Endodermal cell (in vitro differentiated cells): ENCODE results near the gene TCTN2. TPM values are rescaled to one million over a fixed set of nuclear protein-coding genes. Genes with fewer than 3 reads are reported as not detected.

ENCODE experiments used
- DNase-seq: peaks from one replicate; pipeline ENCODE4 v3.0.0-alpha.2; 2017
- H3K27ac ChIP-seq: 2 replicates; pipeline ENCODE4 v1.5.1; 2013; ENCODE audit warnings: mild to moderate bottlenecking, low read depth, low read length, moderate library complexity
- H3K27me3 ChIP-seq: 2 replicates; pipeline ENCODE4 v1.6.1; 2013; ENCODE audit warnings: mild to moderate bottlenecking, low read length, moderate library complexity; ENCODE audit not compliant: insufficient read depth, control insufficient read depth, poor library complexity, severe bottlenecking
- H3K36me3 ChIP-seq: 2 replicates; pipeline ENCODE4 v1.7.0; 2013; ENCODE audit warnings: mild to moderate bottlenecking, low read length, moderate library complexity; ENCODE audit not compliant: control insufficient read depth, insufficient read depth
- H3K4me1 ChIP-seq: one replicate; pipeline ENCODE4 v1.7.0; 2013; ENCODE audit warnings: low read length; ENCODE audit not compliant: control insufficient read depth, insufficient read depth
- H3K4me3 ChIP-seq: 2 replicates; pipeline ENCODE4 v1.5.1; 2013; ENCODE audit warnings: mild to moderate bottlenecking, low read length, moderate library complexity
- H3K9ac ChIP-seq: 2 replicates; pipeline ENCODE4 v1.6.1; 2013; ENCODE audit warnings: mild to moderate bottlenecking, low read length, moderate library complexity; ENCODE audit not compliant: poor library complexity, severe bottlenecking; ENCODE audit errors: extremely low read depth
- H3K9me3 ChIP-seq: 2 replicates; pipeline ENCODE4 v1.6.1; 2013; ENCODE audit warnings: mild to moderate bottlenecking, low read length, moderate library complexity; ENCODE audit not compliant: control insufficient read depth
- H3K27ac Mint-ChIP-seq: 2 replicates; pipeline ENCODE4 v1.8.0; 2020; ENCODE audit warnings: mixed read lengths
- H3K27me3 Mint-ChIP-seq: 2 replicates; pipeline ENCODE4 v1.8.0; 2021; ENCODE audit warnings: mild to moderate bottlenecking, mixed read lengths; ENCODE audit not compliant: insufficient read depth
- H3K36me3 Mint-ChIP-seq: 2 replicates; pipeline ENCODE4 v1.8.0; 2020; ENCODE audit warnings: low read depth, mixed read lengths
- H3K4me1 Mint-ChIP-seq: 2 replicates; pipeline ENCODE4 v1.8.0; 2020; ENCODE audit warnings: mixed read lengths
- H3K4me3 Mint-ChIP-seq: 2 replicates; pipeline ENCODE4 v1.8.0; 2020; ENCODE audit warnings: mild to moderate bottlenecking, moderate library complexity, mixed read lengths
- H3K9me3 Mint-ChIP-seq: 2 replicates; pipeline ENCODE4 v1.8.0; 2020; ENCODE audit warnings: mild to moderate bottlenecking, mixed read lengths
- CTCF ChIP-seq: fragments of 200-600 bp; sonication (generic); conservative IDR thresholded peaks from 2 replicates; pipeline ENCODE4 v1.5.0; 2021; ENCODE audit warnings: antibody characterized with exemption, mild to moderate bottlenecking
- WGBS, 2 experiments: methylation state at CpG; one replicate each; pipeline versions ENCODE4 v1.1.5 to v1.1.7; 2013; ENCODE audit warnings: missing lambda C conversion rate in 2 of 2, mixed read lengths in 1 of 2; ENCODE audit not compliant: insufficient coverage in 1 of 2, insufficient read length in 1 of 2; 5-methylcytosine and 5-hydroxymethylcytosine counted together
- total RNA-seq, 2 donors: library from RNA; stranded (reverse); fragmentation: NEBNext Ultra II Directional in 1 of 2; extraction: Animal tissue kit (Norgen Biotek cat#: 25700) in 1 of 2; gene quantifications; 2 replicates in 1 of 2; 3 replicates in 1 of 2; pipeline ENCODE4 v1.2.1, GENCODE V29; 2021

TCTN2 gene
- total RNA-seq, 2 donors from 2014 or later = 19.2 to 25.6 TPM

- Histone ChIP-seq H3K36me3 (peaks cover 52% of the 10 kb centered on the region), H3K27ac (no peak overlapping the region), H3K9ac (no peak overlapping the region), H3K9me3 (no peaks in the 10 kb centered on the region), H3K4me1 (peaks cover 20% of the 10 kb centered on the region), H3K27me3 (no peaks in the 10 kb centered on the region), H3K4me3 (no peak overlapping the region)
- no peak overlapping the region for H3K4me3 Mint-ChIP-seq
- peak; percentile 35 for TF ChIP-seq CTCF
- H3K36me3 Mint-ChIP-seq = peaks cover 51% of the 10 kb centered on the region
- 98 to 100% methylated on average over 2 of the region's 2 CpGs for WGBS, 2 experiments
- no peaks in the 10 kb centered on the region for H3K9me3 Mint-ChIP-seq
- no peak for DNase-seq
- H3K27me3 Mint-ChIP-seq = no peaks in the 10 kb centered on the region
- H3K27ac Mint-ChIP-seq = peak overlapping the region; percentile 30
- peaks cover 38% of the 10 kb centered on the region for H3K4me1 Mint-ChIP-seq
Observed at GRCh38 chr12:123721245-123721644, 50.3 kb downstream of the TCTN2 start.

GRCh38 chr12:123723011-123723410 is 52.1 kb downstream of the TCTN2 start:
- H3K27ac ChIP-seq = no peak overlapping the region
- H3K36me3 ChIP-seq = peaks cover 70% of the 10 kb centered on the region
- no peaks in the 10 kb centered on the region for H3K9me3 ChIP-seq
- Mint-ChIP-seq H3K27ac (peak overlapping the region; percentile 67), H3K36me3 (peaks cover 57% of the 10 kb centered on the region), H3K9me3 (no peaks in the 10 kb centered on the region), H3K4me3 (no peak overlapping the region), H3K27me3 (no peaks in the 10 kb centered on the region), H3K4me1 (peaks cover 36% of the 10 kb centered on the region)
- no peak for TF ChIP-seq CTCF
- no peak overlapping the region for H3K4me3 ChIP-seq
- no peaks in the 10 kb centered on the region for H3K27me3 ChIP-seq
- peaks cover 20% of the 10 kb centered on the region for H3K4me1 ChIP-seq
- no peak for DNase-seq
- WGBS, 2 experiments = 94 to 95% methylated on average over 7 to 8 of the region's 8 CpGs
- no peak overlapping the region for H3K9ac ChIP-seq

GRCh38 chr12:123723765-123724164 is 52.9 kb downstream of the TCTN2 start:
- TF ChIP-seq CTCF = no peak
- no peaks in the 10 kb centered on the region for H3K27me3 ChIP-seq
- H3K4me1 Mint-ChIP-seq = peaks cover 34% of the 10 kb centered on the region
- H3K36me3 Mint-ChIP-seq = peaks cover 64% of the 10 kb centered on the region
- no peak overlapping the region for H3K27ac ChIP-seq
- H3K4me3 ChIP-seq = no peak overlapping the region
- H3K36me3 ChIP-seq = peaks cover 78% of the 10 kb centered on the region
- H3K27ac Mint-ChIP-seq = no peak overlapping the region
- H3K4me1 ChIP-seq = peaks cover 20% of the 10 kb centered on the region
- H3K9me3 ChIP-seq = no peaks in the 10 kb centered on the region
- H3K9ac ChIP-seq = no peak overlapping the region
- H3K9me3 Mint-ChIP-seq = no peaks in the 10 kb centered on the region
- 93 to 99% methylated on average over 2 to 5 of the region's 5 CpGs for WGBS, 2 experiments
- no peak overlapping the region for H3K4me3 Mint-ChIP-seq
- DNase-seq = no peak
- no peaks in the 10 kb centered on the region for H3K27me3 Mint-ChIP-seq
